ENCODE data around the gene SLC39A7. TPM values are rescaled to one million over a fixed set of nuclear protein-coding genes. Genes with fewer than 3 reads are reported as not detected.

SLC39A7 gene
- total and polyA plus RNA-seq, 2 donors from 2014 or later = 83.3 to 118 TPM

GRCh38 chr6:33213166-33213988 lies 12.7 kb downstream of the SLC39A7 start:
- Histone ChIP-seq H3K9me3 (ENCODE audit: control insufficient read depth in 2 of 3, insufficient read depth in 1 of 3, low read length in 3 of 3) (no peaks in the 10 kb centered on the region), H3K4me1 (ENCODE audit: control insufficient read depth in 2 of 3, insufficient read depth in 2 of 3, low read depth in 1 of 3, low read length in 3 of 3) (peaks cover 0 to 16% (median 4%) of the 10 kb centered on the region in 3 donors), H3K4me3 (ENCODE audit: low read length in 3 of 3) (peak overlapping the region; percentile 45 to 59 (median 48)), H3K27ac (ENCODE audit: low read depth in 2 of 2, low read length in 2 of 2) (no peak overlapping the region), H3K27me3 (ENCODE audit: control insufficient read depth, insufficient read depth, low read length) (no peaks in the 10 kb centered on the region), H3K9ac (ENCODE audit: low read length in 3 of 3) (peak overlapping the region; percentile 14 to 71 (median 41)), H3K36me3 (ENCODE audit: control insufficient read depth in 2 of 3, insufficient read depth in 3 of 3, low read length in 3 of 3) (peaks cover 0 to 18% (median 6%) of the 10 kb centered on the region in 3 donors)
- DNase-seq = peak in 2 of 5 donors; percentile 57 to 80
- intact Hi-C loops (cut with DNase I) = no loop called here
- TF ChIP-seq, protein P1, sequence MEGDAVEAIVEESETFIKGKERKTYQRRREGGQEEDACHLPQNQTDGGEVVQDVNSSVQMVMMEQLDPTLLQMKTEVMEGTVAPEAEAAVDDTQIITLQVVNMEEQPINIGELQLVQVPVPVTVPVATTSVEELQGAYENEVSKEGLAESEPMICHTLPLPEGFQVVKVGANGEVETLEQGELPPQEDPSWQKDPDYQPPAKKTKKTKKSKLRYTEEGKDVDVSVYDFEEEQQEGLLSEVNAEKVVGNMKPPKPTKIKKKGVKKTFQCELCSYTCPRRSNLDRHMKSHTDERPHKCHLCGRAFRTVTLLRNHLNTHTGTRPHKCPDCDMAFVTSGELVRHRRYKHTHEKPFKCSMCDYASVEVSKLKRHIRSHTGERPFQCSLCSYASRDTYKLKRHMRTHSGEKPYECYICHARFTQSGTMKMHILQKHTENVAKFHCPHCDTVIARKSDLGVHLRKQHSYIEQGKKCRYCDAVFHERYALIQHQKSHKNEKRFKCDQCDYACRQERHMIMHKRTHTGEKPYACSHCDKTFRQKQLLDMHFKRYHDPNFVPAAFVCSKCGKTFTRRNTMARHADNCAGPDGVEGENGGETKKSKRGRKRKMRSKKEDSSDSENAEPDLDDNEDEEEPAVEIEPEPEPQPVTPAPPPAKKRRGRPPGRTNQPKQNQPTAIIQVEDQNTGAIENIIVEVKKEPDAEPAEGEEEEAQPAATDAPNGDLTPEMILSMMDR (IDR thresholded peaks at IDR 0.05; ENCODE audit: borderline replicate concordance, extremely low read depth, insufficient read depth) = no peak
- FAIRE-seq = no peak

- Histone ChIP-seq H3K4me1 (ENCODE audit: control insufficient read depth in 2 of 3, insufficient read depth in 2 of 3, low read depth in 1 of 3, low read length in 3 of 3) (peaks cover 0 to 13% (median 4%) of the 10 kb centered on the region in 3 donors), H3K27ac (ENCODE audit: low read depth in 2 of 2, low read length in 2 of 2) (no peak overlapping the region), H3K36me3 (ENCODE audit: control insufficient read depth in 2 of 3, insufficient read depth in 3 of 3, low read length in 3 of 3) (peaks cover 0 to 18% (median 6%) of the 10 kb centered on the region in 3 donors), H3K4me3 (ENCODE audit: low read length in 3 of 3) (peak overlapping the region in 2 of 3 donors; percentile 45 to 59), H3K9ac (ENCODE audit: low read length in 3 of 3) (peak overlapping the region in 2 of 3 donors; percentile 14 to 71), H3K9me3 (ENCODE audit: control insufficient read depth in 2 of 3, insufficient read depth in 1 of 3, low read length in 3 of 3) (no peaks in the 10 kb centered on the region), H3K27me3 (ENCODE audit: control insufficient read depth, insufficient read depth, low read length) (no peaks in the 10 kb centered on the region)
- DNase-seq (no peak), FAIRE-seq (no peak)
- TF ChIP-seq, protein P1 (IDR thresholded peaks at IDR 0.05; ENCODE audit: borderline replicate concordance, extremely low read depth, insufficient read depth) = no peak
- intact Hi-C loops (cut with DNase I) = no loop called here
Measured at GRCh38 chr6:33213989-33214335, 13.3 kb downstream of the SLC39A7 start.

GRCh38 chr6:33215271-33216116 lies 14.8 kb downstream of the SLC39A7 start:
- H3K27me3 ChIP-seq (ENCODE audit: control insufficient read depth, insufficient read depth, low read length) = no peaks in the 10 kb centered on the region
- H3K27ac ChIP-seq (ENCODE audit: low read depth in 2 of 2, low read length in 2 of 2) = no peak overlapping the region
- DNase-seq (peak in 1 of 5 donors; percentile 70), FAIRE-seq (no peak)
- peaks cover 0 to 12% (median 4%) of the 10 kb centered on the region in 3 donors for H3K4me1 ChIP-seq (ENCODE audit: control insufficient read depth in 2 of 3, insufficient read depth in 2 of 3, low read depth in 1 of 3, low read length in 3 of 3)
- peaks cover 0 to 9% (median 0%) of the 10 kb centered on the region in 3 donors for H3K36me3 ChIP-seq (ENCODE audit: control insufficient read depth in 2 of 3, insufficient read depth in 3 of 3, low read length in 3 of 3)
- TF ChIP-seq, protein P1 (IDR thresholded peaks at IDR 0.05; ENCODE audit: borderline replicate concordance, extremely low read depth, insufficient read depth) = no peak
- no peaks in the 10 kb centered on the region for H3K9me3 ChIP-seq (ENCODE audit: control insufficient read depth in 2 of 3, insufficient read depth in 1 of 3, low read length in 3 of 3)
- H3K9ac ChIP-seq (ENCODE audit: low read length in 3 of 3) = no peak overlapping the region
- intact Hi-C loops (cut with DNase I) = no loop called here
- H3K4me3 ChIP-seq (ENCODE audit: low read length in 3 of 3) = no peak overlapping the region

All from kidney (tissue), 14 donors.